Endometrial microvascular endothelial cells (primary cell): ENCODE measurements around the gene PTGER1. TPM values are rescaled to one million over a fixed set of nuclear protein-coding genes. Genes with fewer than 3 reads are reported as not detected.
"Not testable (repeated sequence)": the region's sequence is repeated elsewhere in the genome, so short reads cannot be mapped to it uniquely, and the experiment has no call there.

Experiments
- in situ Hi-C: cut with HindIII; loops from 2 replicates; pipeline ENCODE4 v1.10.0; 2017; ENCODE audit warnings: low sequenced_read_pairs, low pct_unique_long_range_greater_than_20kb; ENCODE audit errors: inconsistent ontology term
- total RNA-seq: library from RNA; depleted of rRNA; stranded (reverse); fragments of >200 nt; gene quantifications from one replicate; pipeline ENCODE4 v1.2.3, GENCODE V29; 2015; ENCODE audit errors: inconsistent ontology term

The PTGER1 gene
- total RNA-seq, 1 donor from 2014 or later: not detected

GRCh38 chr19:14504575-14504974, 29.4 kb upstream of the PTGER1 start:
- in situ Hi-C loops: not testable (repeated sequence)

- in situ Hi-C loops: no loop called here
Observed at GRCh38 chr19:14503285-14503684, 28.1 kb upstream of the PTGER1 start.

GRCh38 chr19:14502334-14503092, 27.4 kb upstream of the PTGER1 start:
- in situ Hi-C loops: no loop called here

- in situ Hi-C loops: no loop called here
Observed at GRCh38 chr19:14497228-14497921, 22.2 kb upstream of the PTGER1 start.

GRCh38 chr19:14496834-14497227, 21.7 kb upstream of the PTGER1 start:
- in situ Hi-C loops: no loop called here

GRCh38 chr19:14496029-14496833, 21.1 kb upstream of the PTGER1 start, which contains the start of gene GIPC1:
Gene GIPC1, minus strand, starts transcription at chr19:14496127. Its CDS starts 13,151 bp downstream, at chr19:14482976.
- in situ Hi-C loops: no loop called here

- in situ Hi-C loops: no loop called here
Observed at GRCh38 chr19:14495672-14496028, 20.5 kb upstream of the PTGER1 start.

- in situ Hi-C loops: no loop called here
Observed at GRCh38 chr19:14494910-14495671, 19.9 kb upstream of the PTGER1 start.

GRCh38 chr19:14494411-14494810, 19.3 kb upstream of the PTGER1 start:
- in situ Hi-C loops: no loop called here

- in situ Hi-C loops: no loop called here
Observed at GRCh38 chr19:14492756-14493337, 17.7 kb upstream of the PTGER1 start.

GRCh38 chr19:14487370-14488125, 12.4 kb upstream of the PTGER1 start:
- in situ Hi-C loops: no loop called here

- in situ Hi-C loops: no loop called here
Observed at GRCh38 chr19:14482172-14482941, 7.2 kb upstream of the PTGER1 start.

GRCh38 chr19:14480700-14481079, 5.5 kb upstream of the PTGER1 start:
- in situ Hi-C loops: no loop called here

GRCh38 chr19:14479975-14480699, 5.0 kb upstream of the PTGER1 start:
- in situ Hi-C loops: no loop called here

- in situ Hi-C loops: no loop called here
Observed at GRCh38 chr19:14479309-14479974, 4.3 kb upstream of the PTGER1 start.

- in situ Hi-C loops: no loop called here
Observed at GRCh38 chr19:14478113-14478545, 3.0 kb upstream of the PTGER1 start.
